ENCODE measurements around the gene TMEM198. TPM values are rescaled to one million over a fixed set of nuclear protein-coding genes. Genes with fewer than 3 reads are reported as not detected.

TMEM198 gene
- total RNA-seq, 4 donors from 2014 or later, result 0.56 to 1.9 (median 1.4) TPM

DNA sequence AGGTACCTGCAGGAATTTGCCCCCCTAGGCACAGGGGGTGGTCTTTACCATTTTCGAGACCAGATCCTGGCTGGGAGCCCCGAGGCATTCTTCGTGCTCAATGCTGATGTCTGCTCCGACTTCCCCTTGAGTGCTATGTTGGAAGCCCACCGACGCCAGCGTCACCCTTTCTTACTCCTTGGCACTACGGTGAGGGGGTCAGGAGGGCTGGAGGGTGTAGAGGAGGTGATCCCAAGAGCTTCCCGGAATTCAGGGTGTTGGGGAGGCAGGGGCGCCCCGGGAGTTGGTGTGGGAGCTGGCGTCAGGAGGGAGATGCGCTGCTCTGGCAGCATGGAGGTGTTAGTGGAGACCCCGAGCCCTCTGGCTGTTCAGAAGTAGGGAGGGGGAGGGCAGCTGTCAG is 42.0 kb upstream of the TMEM198 start:
- H3K4me1 ChIP-seq, result peaks cover 28% of the 10 kb centered on the region
- H3K27ac ChIP-seq, result no peak overlapping the region
- no peak overlapping the region for H3K4me3 ChIP-seq
- peaks cover 39% of the 10 kb centered on the region for H3K36me3 ChIP-seq
- TF ChIP-seq, protein P1, sequence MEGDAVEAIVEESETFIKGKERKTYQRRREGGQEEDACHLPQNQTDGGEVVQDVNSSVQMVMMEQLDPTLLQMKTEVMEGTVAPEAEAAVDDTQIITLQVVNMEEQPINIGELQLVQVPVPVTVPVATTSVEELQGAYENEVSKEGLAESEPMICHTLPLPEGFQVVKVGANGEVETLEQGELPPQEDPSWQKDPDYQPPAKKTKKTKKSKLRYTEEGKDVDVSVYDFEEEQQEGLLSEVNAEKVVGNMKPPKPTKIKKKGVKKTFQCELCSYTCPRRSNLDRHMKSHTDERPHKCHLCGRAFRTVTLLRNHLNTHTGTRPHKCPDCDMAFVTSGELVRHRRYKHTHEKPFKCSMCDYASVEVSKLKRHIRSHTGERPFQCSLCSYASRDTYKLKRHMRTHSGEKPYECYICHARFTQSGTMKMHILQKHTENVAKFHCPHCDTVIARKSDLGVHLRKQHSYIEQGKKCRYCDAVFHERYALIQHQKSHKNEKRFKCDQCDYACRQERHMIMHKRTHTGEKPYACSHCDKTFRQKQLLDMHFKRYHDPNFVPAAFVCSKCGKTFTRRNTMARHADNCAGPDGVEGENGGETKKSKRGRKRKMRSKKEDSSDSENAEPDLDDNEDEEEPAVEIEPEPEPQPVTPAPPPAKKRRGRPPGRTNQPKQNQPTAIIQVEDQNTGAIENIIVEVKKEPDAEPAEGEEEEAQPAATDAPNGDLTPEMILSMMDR (IDR thresholded peaks at IDR 0.05), result no peak
- TF ChIP-seq POLR2AphosphoS5 (IDR thresholded peaks at IDR 0.05) (no peak), EP300 (IDR thresholded peaks at IDR 0.05) (no peak), POLR2A (IDR thresholded peaks at IDR 0.05) (no peak)
- 94% methylated on average over 12 of the region's 14 CpGs for WGBS
- no peak for DNase-seq (ENCODE audit: low spot score in 2 of 2)
- H3K27me3 ChIP-seq, result peaks cover 12% of the 10 kb centered on the region
- H3K9me3 ChIP-seq, result no peaks in the 10 kb centered on the region

DNA sequence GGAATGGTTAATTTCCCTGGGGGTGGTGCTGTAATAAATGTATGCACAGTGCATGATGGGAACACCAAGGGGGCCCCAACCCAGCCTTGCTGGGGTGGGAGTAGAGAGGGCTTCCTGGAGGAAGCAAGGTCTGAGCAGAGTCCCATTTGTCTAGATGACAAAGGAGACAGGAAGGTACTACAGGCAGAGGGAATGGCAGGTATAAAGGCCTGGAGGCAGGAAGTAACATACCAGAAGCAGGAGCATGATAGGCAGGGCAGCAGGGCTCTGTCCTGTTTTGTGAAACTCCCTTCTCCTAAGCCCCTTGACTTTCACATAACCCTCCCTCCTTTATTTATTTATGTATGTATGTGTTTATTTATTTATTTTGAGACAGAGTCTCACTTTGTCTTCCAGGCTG is 41.2 kb upstream of the TMEM198 start:
- DNase-seq (ENCODE audit: low spot score in 2 of 2), result no peak
- peaks cover 20% of the 10 kb centered on the region for H3K4me1 ChIP-seq
- no peak for TF ChIP-seq POLR2A (IDR thresholded peaks at IDR 0.05)
- TF ChIP-seq, protein P1 (IDR thresholded peaks at IDR 0.05), result no peak
- no peak for TF ChIP-seq POLR2AphosphoS5 (IDR thresholded peaks at IDR 0.05)
- H3K9me3 ChIP-seq, result no peaks in the 10 kb centered on the region
- no peak overlapping the region for H3K27ac ChIP-seq
- H3K36me3 ChIP-seq, result peaks cover 47% of the 10 kb centered on the region
- H3K4me3 ChIP-seq, result no peak overlapping the region
- peaks cover 4% of the 10 kb centered on the region for H3K27me3 ChIP-seq

DNA sequence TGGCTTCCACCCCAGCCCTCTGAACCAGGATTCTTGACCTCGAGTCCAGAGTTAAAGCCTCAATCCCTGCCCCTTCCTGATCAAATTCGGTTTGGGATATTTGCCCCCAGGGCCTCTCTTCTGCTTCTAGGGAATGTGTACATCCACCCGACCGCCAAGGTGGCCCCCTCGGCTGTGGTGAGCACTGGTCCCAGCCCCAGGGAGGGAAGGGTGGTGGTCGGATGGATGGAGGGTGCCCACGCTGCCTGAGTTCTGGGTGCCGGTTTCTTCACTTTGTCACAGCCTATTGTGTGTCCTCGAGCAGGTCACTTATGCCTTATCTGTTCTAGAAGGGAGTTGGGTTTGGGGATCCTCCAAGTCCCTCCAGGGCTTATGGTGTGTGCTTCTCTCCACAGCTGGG is 38.2 kb upstream of the TMEM198 start:
- DNase-seq (ENCODE audit: low spot score in 2 of 2), result no peak
- TF ChIP-seq EP300 (IDR thresholded peaks at IDR 0.05) (no peak), POLR2AphosphoS5 (IDR thresholded peaks at IDR 0.05) (no peak), POLR2A (IDR thresholded peaks at IDR 0.05) (no peak)
- TF ChIP-seq, protein P1 (IDR thresholded peaks at IDR 0.05), result no peak
- Histone ChIP-seq H3K36me3 (peaks cover 47% of the 10 kb centered on the region), H3K4me1 (peaks cover 22% of the 10 kb centered on the region), H3K4me3 (no peak overlapping the region), H3K27ac (no peak overlapping the region), H3K9me3 (no peaks in the 10 kb centered on the region), H3K27me3 (peaks cover 19% of the 10 kb centered on the region)
- WGBS, result 93% methylated on average over 8 of the region's 9 CpGs

DNA sequence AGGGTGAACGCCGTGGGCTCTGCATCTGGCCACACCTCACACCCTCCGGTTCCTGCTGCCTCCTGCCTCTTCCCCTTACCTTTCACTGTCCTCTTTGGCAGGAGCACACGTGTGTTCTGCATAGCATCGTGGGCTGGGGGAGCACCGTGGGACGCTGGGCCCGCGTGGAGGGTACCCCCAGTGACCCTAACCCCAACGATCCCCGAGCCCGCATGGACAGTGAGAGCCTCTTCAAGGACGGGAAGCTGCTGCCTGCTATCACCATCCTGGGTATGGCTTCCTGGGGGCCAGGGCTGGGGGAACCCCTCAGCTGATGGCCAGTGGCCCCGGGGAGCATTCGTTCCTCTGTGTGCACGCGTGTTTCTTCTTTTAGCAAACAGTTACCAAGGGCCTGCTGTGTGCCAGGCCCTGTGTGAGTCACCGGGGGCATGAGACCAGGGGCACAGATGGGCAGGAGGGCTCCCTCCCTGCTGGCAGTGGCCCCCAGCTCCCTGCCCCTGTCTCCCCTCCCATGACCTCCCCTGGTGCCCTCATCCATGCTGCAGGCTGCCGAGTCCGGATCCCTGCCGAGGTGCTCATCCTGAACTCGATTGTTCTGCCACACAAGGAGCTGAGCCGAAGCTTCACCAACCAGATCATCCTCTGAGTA is 37.6 kb upstream of the TMEM198 start:
- Histone ChIP-seq H3K4me1 (peaks cover 22% of the 10 kb centered on the region), H3K9me3 (no peaks in the 10 kb centered on the region), H3K36me3 (peaks cover 47% of the 10 kb centered on the region), H3K27ac (no peak overlapping the region), H3K4me3 (no peak overlapping the region), H3K27me3 (peaks cover 26% of the 10 kb centered on the region)
- TF ChIP-seq POLR2AphosphoS5 (IDR thresholded peaks at IDR 0.05), result no peak
- TF ChIP-seq, protein P1 (IDR thresholded peaks at IDR 0.05), result no peak
- TF ChIP-seq EP300 (IDR thresholded peaks at IDR 0.05), result no peak
- TF ChIP-seq POLR2A (IDR thresholded peaks at IDR 0.05), result no peak
- 90% methylated on average over 15 of the region's 23 CpGs for WGBS
- no peak for DNase-seq (ENCODE audit: low spot score in 2 of 2)

DNA sequence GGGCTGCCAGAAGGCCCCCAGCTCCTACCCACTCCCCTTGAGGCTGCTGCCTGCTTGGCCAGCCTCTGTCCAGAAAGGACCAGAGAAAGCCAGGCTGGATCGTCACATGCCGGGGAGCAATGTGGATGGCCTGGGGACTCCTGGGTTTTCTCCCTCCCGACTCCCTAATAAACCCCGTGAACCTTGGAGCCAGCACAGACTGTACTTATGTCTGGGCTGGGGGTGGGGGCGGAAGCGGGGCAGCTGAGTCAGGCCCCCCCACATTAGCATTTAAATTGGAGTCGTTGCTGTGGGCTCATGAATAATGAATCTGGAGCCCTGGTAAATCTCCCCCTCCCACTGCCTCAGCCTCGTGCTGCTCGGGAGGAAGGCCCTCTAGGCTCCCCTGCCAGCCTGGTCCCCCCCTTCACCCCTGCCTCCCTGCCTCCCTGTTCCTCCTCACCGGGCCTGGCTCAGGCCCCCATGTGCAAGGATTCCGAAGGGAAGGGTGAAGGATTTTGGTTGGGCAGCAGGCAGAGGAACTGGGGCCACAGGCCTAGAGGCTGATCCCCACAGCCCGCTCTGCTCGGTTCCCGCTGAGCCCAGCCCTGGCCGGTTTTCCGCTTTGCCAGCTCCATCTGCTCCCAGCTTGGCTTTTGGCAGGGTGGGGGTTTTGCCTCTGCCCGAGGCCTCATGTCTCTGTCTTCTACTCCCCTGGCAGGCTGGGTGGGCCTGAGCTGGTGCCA is 36.9 kb upstream of the TMEM198 start:
- Histone ChIP-seq H3K27ac (no peak overlapping the region), H3K27me3 (peaks cover 33% of the 10 kb centered on the region), H3K4me1 (peaks cover 22% of the 10 kb centered on the region), H3K4me3 (no peak overlapping the region), H3K36me3 (peaks cover 47% of the 10 kb centered on the region), H3K9me3 (no peaks in the 10 kb centered on the region)
- TF ChIP-seq EP300 (IDR thresholded peaks at IDR 0.05) (no peak), POLR2A (IDR thresholded peaks at IDR 0.05) (no peak)
- no peak for DNase-seq (ENCODE audit: low spot score in 2 of 2)
- 63% methylated on average over 13 of the region's 17 CpGs for WGBS
